Measurements from ENCODE around the gene UBA5.

The UBA5 gene

GRCh38 chr3:132722165-132723023 lies 62.3 kb downstream of the UBA5 start, which contains the start of gene NPHP3:
TSS of gene NPHP3 (minus strand) at chr3:132722409. CDS start at chr3:132722355, 54 bp downstream.
- peak; percentile 38 to 97 for DNase-seq

GRCh38 chr3:132723024-132723950 lies 63.2 kb downstream of the UBA5 start:
- peak in 1 of 2 experiments; percentile 83 for DNase-seq

DNA sequence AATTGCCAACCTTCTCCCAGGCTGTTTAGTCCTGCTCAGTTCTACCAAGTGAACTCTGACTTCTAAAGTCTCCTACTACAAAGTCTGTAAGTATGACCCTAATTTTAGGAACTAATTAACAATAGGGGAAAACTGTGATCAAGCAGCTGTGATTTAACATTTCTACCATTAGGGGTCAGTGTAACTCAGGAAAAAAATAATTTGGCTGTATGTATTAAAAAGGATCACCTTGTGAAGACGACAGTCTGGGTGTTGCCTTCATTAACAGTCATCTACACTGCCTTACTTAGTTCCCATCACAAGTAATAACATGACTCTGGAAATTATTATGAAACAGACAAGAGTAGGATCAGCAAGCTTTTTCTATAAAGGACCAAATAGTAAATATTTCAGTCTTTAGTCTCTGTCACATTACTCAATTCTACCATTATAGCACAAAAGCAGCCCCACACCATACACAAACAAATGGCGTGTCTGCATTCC lies 66.3 kb downstream of the UBA5 start:
- DNase-seq: peak; percentile 44 to 60

Data from NCI-H526 (cell line).